ENCODE results near the gene VWA5A. TPM values are rescaled to one million over a fixed set of nuclear protein-coding genes. Genes with fewer than 3 reads are reported as not detected.
A peak's percentile ranks its signal among the peaks of the same experiment; 100 is the strongest.

VWA5A gene
- total and polyA plus RNA-seq, 9 of the 15 experiments (the other 6 are each of a cell fraction or from before 2014, with no cell fraction given), result 4.6 to 19.7 (median 6.9) TPM

GRCh38 chr11:124108156-124108555, 7.1 kb upstream of the VWA5A start (continued):
- peak; percentile 74 to 90 for TF ChIP-seq RAD21 (CRISPR knock-in tag; conservative IDR thresholded peaks at IDR 0.05 in 1 of 2, IDR thresholded peaks at IDR 0.05 in 1 of 2)

GRCh38 chr11:124109377-124109776, 5.9 kb upstream of the VWA5A start:
- no peaks in the 10 kb centered on the region; a peak in 1 of 5 replicates for H3K4me1 ChIP-seq (replicated peaks in 1 of 2; ENCODE audit: control insufficient read depth in 2 of 2, insufficient read depth in 2 of 2, low read length in 2 of 2)
- peak overlapping the region; percentile 27; the same call in 1 of the 2 replicates for H2AFZ ChIP-seq (ENCODE audit: low read depth, low read length)
- H3K27me3 ChIP-seq (ENCODE audit: control insufficient read depth in 2 of 2, insufficient read depth in 2 of 2, low read length in 2 of 2), result no peaks in the 10 kb centered on the region
- H3K9me1 ChIP-seq (ENCODE audit: control insufficient read depth, insufficient read depth, low read length), result no peaks in the 10 kb centered on the region
- H3K79me2 ChIP-seq (ENCODE audit: control insufficient read depth, insufficient read depth, low read length), result no peaks in the 10 kb centered on the region
- H3K9me3 ChIP-seq (replicated peaks; ENCODE audit: control insufficient read depth, insufficient read depth, low read depth, low read length), result no peaks in the 10 kb centered on the region
- in situ Hi-C loops (cut with MboI) (no loop called here), intact Hi-C loops (cut with micrococcal nuclease) (loop anchor here (2.0 kb wide), 3 partner anchors 39 to 219 kb away; no protein-coding TSS in a partner anchor)
- no peak for ATAC-seq
- H4K20me1 ChIP-seq (replicated peaks; ENCODE audit: control insufficient read depth, insufficient read depth, low read length), result no peaks in the 10 kb centered on the region
- no peak overlapping the region for H3K4me2 ChIP-seq (ENCODE audit: insufficient read depth, low read length)
- no peak for TF ChIP-seq NCOR1 (IDR thresholded peaks at IDR 0.05)
- no peak overlapping the region for H3K27ac ChIP-seq (ENCODE audit: extremely low read depth, low read depth, low read length)
- WGBS (ENCODE audit: insufficient coverage, low coverage, missing lambda C conversion rate), result 33% methylated on average over 1 of the region's 1 CpG
- FAIRE-seq, result no peak
- DNase-seq (ENCODE audit: extremely low read depth in 1 of 4, low spot score in 3 of 4), result no peak
- POLR2A ChIA-PET, result no interaction called here
- no peak overlapping the region for H3K4me3 ChIP-seq
- no peaks in the 10 kb centered on the region for H3K36me3 ChIP-seq (ENCODE audit: control insufficient read depth, insufficient read depth, low read length)
- no peak overlapping the region for H3K9ac ChIP-seq (ENCODE audit: insufficient read depth in 1 of 2, low read depth in 2 of 2, low read length in 2 of 2)
- BruUV-seq (replicated peaks), result no TSS peak
- CTCF ChIA-PET (ENCODE audit: low intra/inter-chr PET ratio), result no interaction called here

GRCh38 chr11:124110201-124110600, 5.0 kb upstream of the VWA5A start:
- H3K27ac ChIP-seq (ENCODE audit: extremely low read depth, low read depth, low read length), result no peak overlapping the region
- ATAC-seq, result no peak
- no peak for TF ChIP-seq FOSL1 (tag; conservative IDR thresholded peaks at IDR 0.05)
- no peak for TF ChIP-seq ZNF431 (CRISPR knock-in tag; IDR thresholded peaks at IDR 0.05)
- no peak for TF ChIP-seq MTA2 (IDR thresholded peaks at IDR 0.05; ENCODE audit: low read depth)
- TF ChIP-seq ZNF583 (CRISPR knock-in tag; IDR thresholded peaks at IDR 0.05), result no peak
- TF ChIP-seq ZNF134 (CRISPR knock-in tag; conservative IDR thresholded peaks at IDR 0.05), result no peak
- TF ChIP-seq PRDM10 (IDR thresholded peaks at IDR 0.05; ENCODE audit: partially characterized antibody), result no peak
- no peak for TF ChIP-seq CREB3L1 (IDR thresholded peaks at IDR 0.05; ENCODE audit: borderline replicate concordance, low read depth)
- TF ChIP-seq DMBX1 (CRISPR knock-in tag; IDR thresholded peaks at IDR 0.05; ENCODE audit: borderline replicate concordance), result no peak

More at GRCh38 chr11:124110201-124110600, 5.0 kb upstream of the VWA5A start:
- H3K9me3 ChIP-seq (replicated peaks; ENCODE audit: control insufficient read depth, insufficient read depth, low read depth, low read length), result no peaks in the 10 kb centered on the region
- POLR2A ChIA-PET, result no interaction called here
- DNase-seq (ENCODE audit: extremely low read depth in 1 of 4, low spot score in 3 of 4) (no peak), FAIRE-seq (no peak)
- peak overlapping the region; percentile 27; the same call in 1 of the 2 replicates for H2AFZ ChIP-seq (ENCODE audit: low read depth, low read length)
- CTCF ChIA-PET (ENCODE audit: low intra/inter-chr PET ratio), result no interaction called here
- in situ Hi-C loops (cut with MboI) (no loop called here), intact Hi-C loops (cut with micrococcal nuclease) (no loop called here)
- BruUV-seq (replicated peaks), result no TSS peak
- H3K9ac ChIP-seq (ENCODE audit: insufficient read depth in 1 of 2, low read depth in 2 of 2, low read length in 2 of 2), result no peak overlapping the region
- no peak overlapping the region for H3K4me2 ChIP-seq (ENCODE audit: insufficient read depth, low read length)
- H3K79me2 ChIP-seq (ENCODE audit: control insufficient read depth, insufficient read depth, low read length), result no peaks in the 10 kb centered on the region
- no peaks in the 10 kb centered on the region for H3K9me1 ChIP-seq (ENCODE audit: control insufficient read depth, insufficient read depth, low read length)
- H3K4me3 ChIP-seq, result no peak overlapping the region
- H4K20me1 ChIP-seq (replicated peaks; ENCODE audit: control insufficient read depth, insufficient read depth, low read length), result no peaks in the 10 kb centered on the region
- H3K4me1 ChIP-seq (replicated peaks in 1 of 2; ENCODE audit: control insufficient read depth in 2 of 2, insufficient read depth in 2 of 2, low read length in 2 of 2), result peaks cover 0 to 6% of the 10 kb centered on the region in 2 experiments; a peak in 2 of 5 replicates
- H3K36me3 ChIP-seq (ENCODE audit: control insufficient read depth, insufficient read depth, low read length), result no peaks in the 10 kb centered on the region
- H3K27me3 ChIP-seq (ENCODE audit: control insufficient read depth in 2 of 2, insufficient read depth in 2 of 2, low read length in 2 of 2), result no peaks in the 10 kb centered on the region

Measured in K562 (cell line).